GM12872 (cell line): ENCODE measurements around the gene CRACR2B.
A peak's percentile ranks its signal among the peaks of the same experiment; 100 is the strongest.

ENCODE experiments used
- CTCF ChIP-seq: IDR thresholded peaks from 3 replicates; pipeline ENCODE4 v1.5.1; 2011; ENCODE audit warnings: low read depth, mild to moderate bottlenecking, low read length, moderate library complexity; ENCODE audit not compliant: insufficient read depth

Gene CRACR2B

GRCh38 chr11:816433-816779 is 11.3 kb upstream of the CRACR2B start:
- TF ChIP-seq CTCF: no peak

DNA sequence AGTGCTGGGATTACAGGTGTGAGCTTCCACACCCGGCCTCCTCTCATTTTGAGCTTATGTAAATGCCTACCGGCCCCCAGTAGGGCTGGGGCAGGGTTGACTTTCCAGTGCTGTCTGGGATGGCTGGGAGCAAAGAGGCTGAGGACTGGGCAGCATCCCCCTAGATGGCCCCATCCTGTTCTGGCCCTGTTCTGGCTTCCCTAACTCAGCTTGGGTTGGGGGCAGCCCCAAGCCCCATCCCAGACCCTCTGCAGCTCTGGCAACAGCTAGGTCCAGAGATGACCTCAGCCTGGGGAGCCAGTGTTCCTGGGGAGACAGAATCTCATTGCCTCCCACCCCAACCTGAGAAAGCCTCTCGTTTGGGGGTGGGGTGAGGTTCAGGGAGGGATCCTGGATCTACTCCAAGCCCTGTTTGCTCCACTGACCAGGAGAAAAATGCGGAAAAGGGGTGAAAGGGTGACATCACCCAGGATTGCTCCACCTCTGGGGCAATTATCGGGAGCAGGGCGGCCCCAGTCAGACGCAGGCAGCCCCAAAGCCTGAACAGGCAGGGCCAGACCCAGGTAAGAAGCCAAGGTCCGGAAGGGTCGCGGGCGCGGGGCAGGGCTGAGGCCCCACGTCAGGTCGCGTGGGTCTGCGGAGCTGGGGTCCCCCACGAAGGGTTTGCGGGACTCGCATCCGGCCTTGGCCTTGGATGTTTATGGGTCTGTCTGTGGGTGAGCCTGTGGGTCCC is 9.2 kb upstream of the CRACR2B start, which contains the start of gene PNPLA2:
Gene PNPLA2, plus strand, starts transcription at position 519 of the 733 bp plus-strand sequence. CDS start 805 bp downstream, outside the sequence.
- TF ChIP-seq CTCF: no peak

DNA sequence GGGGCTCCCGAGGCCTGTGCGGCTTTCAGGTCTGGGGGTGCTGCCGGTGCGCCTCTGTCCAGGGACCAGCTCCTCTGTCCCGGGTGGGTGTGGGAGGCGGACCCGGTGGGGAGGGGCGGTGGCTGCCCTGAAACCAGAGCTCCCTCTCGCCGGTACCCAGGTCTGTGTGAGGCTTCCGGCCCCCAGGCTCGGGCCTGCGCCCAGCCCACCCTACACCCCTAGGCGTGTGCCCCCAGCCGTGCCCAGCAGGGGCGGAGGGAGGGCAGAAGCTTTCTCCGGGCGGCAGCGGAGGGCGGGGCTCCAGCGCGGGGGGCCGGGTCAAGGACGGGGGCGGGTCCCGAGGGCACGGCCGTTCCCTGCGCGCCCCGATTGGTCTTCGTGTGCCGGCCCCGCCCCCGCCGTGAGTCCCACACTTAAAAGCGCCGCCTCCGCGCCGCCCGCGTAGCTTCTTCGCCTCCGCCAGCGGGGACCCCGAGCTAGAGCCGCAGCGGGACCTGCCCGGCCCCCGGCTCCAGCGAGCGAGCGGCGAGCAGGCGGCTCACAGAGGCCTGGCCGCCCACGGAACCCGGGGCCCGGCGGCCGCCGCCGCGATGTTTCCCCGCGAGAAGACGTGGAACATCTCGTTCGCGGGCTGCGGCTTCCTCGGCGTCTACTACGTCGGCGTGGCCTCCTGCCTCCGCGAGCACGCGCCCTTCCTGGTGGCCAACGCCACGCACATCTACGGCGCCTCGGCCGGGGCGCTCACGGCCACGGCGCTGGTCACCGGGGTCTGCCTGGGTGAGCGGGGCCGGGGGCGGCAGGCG is 8.4 kb upstream of the CRACR2B start:
- peak; percentile 26; the same call in 1 of the 3 replicates for TF ChIP-seq CTCF

- TF ChIP-seq CTCF: no peak
Measured at GRCh38 chr11:819943-820649, 7.6 kb upstream of the CRACR2B start.

- TF ChIP-seq CTCF: no peak
Measured at GRCh38 chr11:820655-821511, 6.8 kb upstream of the CRACR2B start.

DNA sequence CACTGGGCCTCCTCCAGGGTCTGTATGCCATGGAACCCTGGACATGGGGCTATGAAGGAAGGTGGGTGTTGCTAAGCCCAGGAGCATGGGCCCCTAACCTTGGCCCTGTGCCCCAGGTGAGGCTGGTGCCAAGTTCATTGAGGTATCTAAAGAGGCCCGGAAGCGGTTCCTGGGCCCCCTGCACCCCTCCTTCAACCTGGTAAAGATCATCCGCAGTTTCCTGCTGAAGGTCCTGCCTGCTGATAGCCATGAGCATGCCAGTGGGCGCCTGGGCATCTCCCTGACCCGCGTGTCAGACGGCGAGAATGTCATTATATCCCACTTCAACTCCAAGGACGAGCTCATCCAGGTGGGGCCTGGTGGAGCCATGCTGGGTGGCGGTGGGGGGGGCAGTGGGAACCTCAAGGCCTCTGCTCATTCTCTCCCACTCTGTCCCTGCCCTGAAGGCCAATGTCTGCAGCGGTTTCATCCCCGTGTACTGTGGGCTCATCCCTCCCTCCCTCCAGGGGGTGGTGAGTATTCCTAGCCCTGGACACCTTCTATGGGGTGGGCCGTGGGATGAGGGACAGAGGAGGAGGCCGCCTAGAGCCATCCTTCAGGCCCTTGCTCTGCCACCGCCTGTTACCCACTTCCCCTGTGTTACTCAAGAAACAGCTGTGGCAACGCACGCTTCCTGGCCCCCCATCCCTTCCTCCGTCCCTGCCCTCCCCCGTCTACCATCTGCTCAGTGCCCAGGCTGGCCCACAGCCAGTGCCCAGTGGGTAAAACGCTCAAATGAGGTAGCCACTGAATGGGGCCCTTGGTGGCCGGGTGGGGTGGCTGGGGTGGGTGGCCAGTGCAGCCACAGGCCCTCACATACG is 6.0 kb upstream of the CRACR2B start:
- TF ChIP-seq CTCF: no peak
